Stimulated activated CD8-positive, alpha-beta memory T cell treated with anti-CD3 and anti-CD28 coated beads, Interleukin-7, amount 100 ng/mL, for 24 hours (primary cell): Measurements from ENCODE around the gene CMIP.

Experiments
- DNase-seq: peaks from one replicate; pipeline ENCODE4 v3.0.0-alpha.2; 2020; ENCODE audit warnings: low read depth

The CMIP gene

GRCh38 chr16:81551151-81551808, 106.7 kb downstream of the CMIP start:
- DNase-seq: no peak

- no peak for DNase-seq
Observed at GRCh38 chr16:81551821-81552304, 107.3 kb downstream of the CMIP start.

- no peak for DNase-seq
Observed at GRCh38 chr16:81552743-81553079, 108.1 kb downstream of the CMIP start.

GRCh38 chr16:81553080-81553813, 108.6 kb downstream of the CMIP start:
- no peak for DNase-seq

- DNase-seq: no peak
Observed at GRCh38 chr16:81553814-81554675, 109.4 kb downstream of the CMIP start.

GRCh38 chr16:81554979-81555378, 110.4 kb downstream of the CMIP start:
- DNase-seq: no peak

GRCh38 chr16:81555660-81556059, 111.1 kb downstream of the CMIP start:
- DNase-seq: no peak

- DNase-seq: no peak
Observed at GRCh38 chr16:81556715-81557284, 112.2 kb downstream of the CMIP start.

GRCh38 chr16:81558077-81558443, 113.5 kb downstream of the CMIP start:
- DNase-seq: no peak

- no peak for DNase-seq
Observed at GRCh38 chr16:81558444-81559175, 114.0 kb downstream of the CMIP start.

- DNase-seq: no peak
Observed at GRCh38 chr16:81560979-81561657, 116.5 kb downstream of the CMIP start.

- no peak for DNase-seq
Observed at GRCh38 chr16:81562174-81562849, 117.7 kb downstream of the CMIP start.

GRCh38 chr16:81562926-81563325, 118.3 kb downstream of the CMIP start:
- no peak for DNase-seq

GRCh38 chr16:81564421-81564911, 119.9 kb downstream of the CMIP start:
- no peak for DNase-seq

- DNase-seq: no peak
Observed at GRCh38 chr16:81565321-81566028, 120.9 kb downstream of the CMIP start.

- DNase-seq: no peak
Observed at GRCh38 chr16:81566086-81567007, 121.7 kb downstream of the CMIP start.

GRCh38 chr16:81567087-81567486, 122.5 kb downstream of the CMIP start:
- no peak for DNase-seq

GRCh38 chr16:81567987-81568748, 123.6 kb downstream of the CMIP start:
- peak; percentile 30 for DNase-seq
